ENCODE results near the gene TRIML1. TPM values are rescaled to one million over a fixed set of nuclear protein-coding genes. Genes with fewer than 3 reads are reported as not detected.

Gene TRIML1
- polyA plus RNA-seq, 6 donors from 2014 or later = not detected

DNA sequence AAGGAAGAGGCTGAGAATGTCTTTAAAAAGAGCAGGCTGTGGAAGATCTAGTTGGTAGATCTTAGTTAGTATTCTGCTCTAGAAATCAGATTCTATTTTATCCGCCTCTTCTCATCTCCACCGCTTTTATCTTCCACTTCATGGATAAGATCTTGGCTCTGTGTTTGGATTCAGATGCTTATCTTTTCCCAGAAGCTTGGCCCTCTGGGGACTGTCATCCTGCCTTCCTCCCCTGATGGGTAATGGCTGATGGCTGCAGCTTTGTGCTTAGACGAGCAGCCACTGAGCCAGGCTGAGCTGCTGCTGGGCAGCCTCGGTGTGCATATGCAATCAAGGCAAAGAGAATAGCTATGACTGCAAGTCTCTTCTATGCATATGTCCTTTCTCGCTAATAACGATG, 23.5 kb downstream of the TRIML1 start:
- DNase-seq = no peak
- no peak overlapping the region for H3K4me3 Mint-ChIP-seq
- ATAC-seq (ENCODE audit: low read depth in 2 of 2) = no peak
- no peak overlapping the region for H3K27ac Mint-ChIP-seq
- H3K4me1 Mint-ChIP-seq = no peaks in the 10 kb centered on the region
- H3K9me3 Mint-ChIP-seq = peaks cover 6 to 23% (median 9%) of the 10 kb centered on the region in 7 donors
- no peaks in the 10 kb centered on the region for H3K27me3 Mint-ChIP-seq
- H3K36me3 Mint-ChIP-seq = peaks cover 0 to 7% of the 10 kb centered on the region in 2 donors

DNA sequence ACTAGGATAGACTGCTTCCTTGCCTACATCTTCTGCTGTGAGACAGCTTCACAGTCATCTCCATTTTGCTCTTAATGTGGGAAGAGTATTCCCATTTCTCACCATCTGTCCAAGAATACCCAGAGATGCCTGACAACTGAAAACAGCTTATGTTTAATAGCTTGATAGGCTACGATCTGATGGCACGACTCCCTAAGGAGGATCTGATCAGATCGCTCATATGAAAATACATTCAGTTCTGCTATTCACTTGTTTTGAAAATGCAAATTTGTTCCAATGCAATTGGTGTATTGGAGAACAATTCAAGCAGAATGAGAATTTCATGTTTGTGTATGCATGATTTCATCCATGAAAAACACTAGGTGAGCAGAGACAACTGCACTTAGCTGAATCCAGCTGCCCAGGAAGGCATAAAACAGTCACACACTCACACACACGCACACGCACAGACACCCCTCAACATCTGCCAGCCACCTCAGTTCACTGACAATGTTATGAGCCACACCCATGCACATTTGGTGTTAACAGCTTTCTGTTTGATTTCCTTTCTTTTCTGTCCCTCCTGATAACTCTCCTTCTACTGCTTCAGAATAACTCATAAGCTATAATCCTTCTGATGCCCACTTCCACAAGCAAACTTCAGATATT, 29.6 kb downstream of the TRIML1 start:
- H3K36me3 Mint-ChIP-seq = peaks cover 0 to 5% of the 10 kb centered on the region in 2 donors
- ATAC-seq (ENCODE audit: low read depth in 2 of 2) (no peak), DNase-seq (no peak)
- no peaks in the 10 kb centered on the region for H3K4me1 Mint-ChIP-seq
- no peak overlapping the region for H3K27ac Mint-ChIP-seq
- no peaks in the 10 kb centered on the region for H3K27me3 Mint-ChIP-seq
- H3K4me3 Mint-ChIP-seq = no peak overlapping the region
- H3K9me3 Mint-ChIP-seq = peaks cover 6 to 16% (median 7%) of the 10 kb centered on the region in 7 donors

DNA sequence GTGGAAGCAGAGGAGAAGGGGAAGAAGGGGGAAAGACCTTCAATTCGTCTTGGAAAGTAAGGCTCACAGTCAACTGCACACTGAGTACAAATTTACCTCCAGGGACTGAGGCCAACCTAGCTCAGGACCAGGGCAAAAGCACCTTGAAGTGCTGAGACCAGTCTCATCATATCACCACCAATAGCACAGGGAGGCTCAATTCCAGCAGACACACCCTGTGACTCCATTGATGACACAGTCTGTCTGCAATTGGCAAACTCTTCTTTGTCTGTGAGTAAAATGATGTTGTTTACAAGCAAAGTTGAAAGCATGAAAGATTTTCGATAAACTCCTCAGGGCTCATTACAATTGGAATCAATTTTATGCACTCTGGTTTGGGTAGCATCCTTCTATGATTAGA, 32.3 kb downstream of the TRIML1 start:
- Mint-ChIP-seq H3K27ac (no peak overlapping the region), H3K4me3 (no peak overlapping the region), H3K36me3 (peaks cover 0 to 5% of the 10 kb centered on the region in 2 donors), H3K4me1 (no peaks in the 10 kb centered on the region), H3K27me3 (no peaks in the 10 kb centered on the region), H3K9me3 (peaks cover 6 to 15% (median 8%) of the 10 kb centered on the region in 7 donors)
- ATAC-seq (ENCODE audit: low read depth in 2 of 2) (no peak), DNase-seq (no peak)

DNA sequence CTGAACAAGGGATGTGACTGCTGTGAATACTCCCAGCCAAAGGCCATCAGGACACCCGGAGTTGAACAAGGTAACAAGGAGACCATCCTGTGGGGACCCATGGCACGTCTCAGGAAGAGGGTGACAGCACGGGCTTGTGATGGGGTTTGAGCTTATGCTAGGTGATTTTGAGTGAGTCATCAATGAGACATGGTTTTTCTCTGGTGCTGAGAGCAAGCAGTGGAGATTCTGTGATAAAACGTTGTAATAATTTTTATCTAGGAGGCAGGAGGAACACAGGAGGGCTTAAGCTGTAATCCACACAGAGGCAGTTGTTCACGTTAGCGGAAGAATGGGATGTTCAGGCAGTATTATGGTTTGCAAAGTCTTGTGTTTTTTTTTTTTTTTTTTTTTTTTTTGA, 36.0 kb downstream of the TRIML1 start:
- H3K4me1 Mint-ChIP-seq = no peaks in the 10 kb centered on the region
- no peaks in the 10 kb centered on the region for H3K36me3 Mint-ChIP-seq
- H3K4me3 Mint-ChIP-seq = no peak overlapping the region
- peaks cover 6 to 20% (median 11%) of the 10 kb centered on the region in 7 donors for H3K9me3 Mint-ChIP-seq
- no peak overlapping the region for H3K27ac Mint-ChIP-seq
- DNase-seq (no peak), ATAC-seq (ENCODE audit: low read depth in 2 of 2) (no peak)
- H3K27me3 Mint-ChIP-seq = no peaks in the 10 kb centered on the region

DNA sequence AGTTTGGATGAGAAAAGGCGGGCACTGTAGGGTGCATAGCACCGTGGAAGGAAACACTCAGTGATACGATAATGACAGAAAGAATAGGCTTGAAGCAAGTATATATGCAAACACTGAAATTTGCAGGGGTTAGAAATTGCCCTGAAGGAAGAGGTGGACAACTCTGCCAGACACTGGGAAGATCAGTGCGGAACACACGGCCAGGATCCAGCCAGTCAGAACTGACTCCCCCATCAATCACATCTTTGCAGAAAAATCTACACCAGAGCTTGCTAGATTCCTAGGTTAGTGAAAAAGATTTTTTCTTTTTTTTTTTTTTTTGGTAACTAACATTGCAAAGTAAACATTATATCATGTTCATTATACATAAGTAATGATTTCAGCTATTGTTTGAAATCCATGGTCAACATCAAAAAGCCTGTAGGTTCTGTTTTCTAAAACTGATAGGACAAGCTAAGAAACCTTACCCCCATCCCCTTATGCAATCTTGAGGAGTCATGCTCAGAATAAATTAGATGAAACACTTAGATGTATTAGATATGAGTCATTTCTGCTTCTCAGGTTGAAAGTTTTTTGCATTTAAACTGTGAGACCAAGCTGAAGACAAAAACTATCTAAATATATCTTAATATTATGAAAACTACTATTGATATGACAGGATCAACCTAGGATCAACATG, 38.9 kb downstream of the TRIML1 start:
- no peaks in the 10 kb centered on the region for H3K36me3 Mint-ChIP-seq
- no peak for DNase-seq

DNA sequence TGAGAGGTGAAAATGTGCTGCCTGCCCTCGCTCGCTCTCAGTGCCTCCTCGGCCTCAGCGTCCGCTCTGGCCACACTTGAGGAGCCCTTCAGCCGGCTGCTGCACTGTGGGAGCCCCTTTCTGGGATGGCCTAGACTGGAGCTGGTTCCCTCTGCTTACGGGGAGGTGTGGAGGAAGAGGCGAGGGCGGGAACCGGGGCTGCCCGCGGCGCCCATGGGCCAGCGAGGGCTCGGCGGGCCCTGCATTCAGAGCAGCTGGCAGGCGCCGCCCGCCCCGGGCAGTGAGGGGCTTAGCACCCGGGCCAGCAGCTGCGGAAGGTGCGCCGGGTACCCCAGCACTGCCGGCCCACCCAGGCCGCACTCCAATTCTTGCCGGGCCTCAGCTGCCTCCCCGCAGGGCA, 39.6 kb downstream of the TRIML1 start:
- no peaks in the 10 kb centered on the region for H3K4me1 Mint-ChIP-seq
- no peaks in the 10 kb centered on the region for H3K27me3 Mint-ChIP-seq
- peaks cover 9 to 32% (median 17%) of the 10 kb centered on the region in 7 donors for H3K9me3 Mint-ChIP-seq
- ATAC-seq (ENCODE audit: low read depth in 2 of 2) (no peak), DNase-seq (no peak)
- no peak overlapping the region for H3K4me3 Mint-ChIP-seq
- H3K36me3 Mint-ChIP-seq = no peaks in the 10 kb centered on the region
- H3K27ac Mint-ChIP-seq = no peak overlapping the region

More for the DNA sequence above, 38.9 kb downstream of the TRIML1 start:
- H3K27me3 Mint-ChIP-seq = no peaks in the 10 kb centered on the region
- no peak overlapping the region for H3K4me3 Mint-ChIP-seq
- H3K27ac Mint-ChIP-seq = no peak overlapping the region
- ATAC-seq (ENCODE audit: low read depth in 2 of 2) = no peak
- H3K4me1 Mint-ChIP-seq = no peaks in the 10 kb centered on the region
- peaks cover 6 to 32% (median 17%) of the 10 kb centered on the region in 7 donors for H3K9me3 Mint-ChIP-seq

DNA sequence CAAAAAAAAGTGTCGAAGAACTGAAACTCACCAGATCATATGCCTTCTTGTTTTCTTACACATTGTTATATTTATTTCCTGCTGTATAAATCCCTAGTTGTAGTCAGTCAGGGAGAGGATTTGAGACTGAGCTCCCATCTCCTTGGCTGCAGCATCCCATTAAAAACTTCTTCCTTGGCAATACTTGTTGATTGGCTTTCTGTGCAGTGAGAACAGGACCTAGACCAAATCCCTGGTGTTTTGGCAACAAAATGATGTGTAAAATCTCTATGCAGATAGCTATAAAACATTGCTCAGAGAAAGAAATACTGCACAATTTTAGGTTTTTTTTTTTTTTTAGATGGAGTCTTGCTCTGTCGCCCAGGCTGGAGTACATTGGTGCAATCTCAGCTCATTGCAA, 47.9 kb downstream of the TRIML1 start:
- Mint-ChIP-seq H3K36me3 (no peaks in the 10 kb centered on the region), H3K27ac (no peak overlapping the region), H3K9me3 (peaks cover 7 to 17% (median 10%) of the 10 kb centered on the region in 7 donors), H3K4me3 (no peak overlapping the region), H3K4me1 (no peaks in the 10 kb centered on the region), H3K27me3 (no peaks in the 10 kb centered on the region)
- no peak for DNase-seq
- ATAC-seq (ENCODE audit: low read depth in 2 of 2) = no peak

DNA sequence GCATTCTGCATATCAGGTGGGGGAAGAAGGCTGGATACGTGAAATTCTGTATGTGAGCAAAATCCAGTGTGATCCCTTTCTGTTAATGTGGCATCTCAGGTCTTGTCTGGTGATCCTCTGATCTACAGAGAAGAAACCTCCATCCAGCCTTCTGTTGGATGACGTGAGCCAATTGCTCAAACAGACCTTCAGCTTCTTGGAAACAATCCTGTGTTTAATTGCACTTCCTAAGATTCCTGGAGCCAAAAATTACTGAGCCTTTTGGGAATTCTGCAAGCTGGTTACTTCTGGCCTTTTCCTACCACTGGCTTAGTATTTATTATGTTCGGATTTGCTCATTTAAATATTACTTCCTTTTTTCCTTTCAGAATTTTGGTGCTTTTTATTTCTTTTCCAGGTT, 51.2 kb downstream of the TRIML1 start:
- DNase-seq = no peak
- no peak overlapping the region for H3K4me3 Mint-ChIP-seq
- no peaks in the 10 kb centered on the region for H3K4me1 Mint-ChIP-seq
- no peak for ATAC-seq (ENCODE audit: low read depth in 2 of 2)
- peaks cover 0 to 13% (median 6%) of the 10 kb centered on the region in 7 donors for H3K9me3 Mint-ChIP-seq
- no peaks in the 10 kb centered on the region for H3K27me3 Mint-ChIP-seq
- H3K27ac Mint-ChIP-seq = peak overlapping the region in 1 of 6 donors; percentile 67
- H3K36me3 Mint-ChIP-seq = no peaks in the 10 kb centered on the region

DNA sequence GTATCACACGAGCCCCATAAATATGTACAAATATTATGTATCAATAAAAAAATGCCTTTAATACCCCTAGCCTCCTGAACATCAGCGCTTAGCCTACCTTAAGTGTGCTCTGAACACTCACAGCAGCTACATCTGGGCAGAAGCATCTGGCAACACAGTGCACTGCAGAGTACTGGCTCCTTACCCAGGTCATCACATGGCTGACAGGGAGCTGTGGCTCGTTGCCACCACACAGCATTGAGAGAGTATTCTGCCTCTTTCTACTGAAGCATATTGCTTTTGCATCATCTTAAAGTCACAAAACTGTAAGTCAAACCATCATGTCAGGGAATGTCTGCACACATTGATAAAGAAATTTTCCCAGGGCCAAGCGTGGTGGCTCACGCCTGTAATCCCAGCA, 55.2 kb downstream of the TRIML1 start:
- no peak overlapping the region for H3K4me3 Mint-ChIP-seq
- no peaks in the 10 kb centered on the region for H3K4me1 Mint-ChIP-seq
- no peaks in the 10 kb centered on the region for H3K27me3 Mint-ChIP-seq
- peaks cover 2 to 14% (median 10%) of the 10 kb centered on the region in 7 donors for H3K9me3 Mint-ChIP-seq
- no peak for DNase-seq
- no peak for ATAC-seq (ENCODE audit: low read depth in 2 of 2)
- no peaks in the 10 kb centered on the region for H3K36me3 Mint-ChIP-seq
- no peak overlapping the region for H3K27ac Mint-ChIP-seq

DNA sequence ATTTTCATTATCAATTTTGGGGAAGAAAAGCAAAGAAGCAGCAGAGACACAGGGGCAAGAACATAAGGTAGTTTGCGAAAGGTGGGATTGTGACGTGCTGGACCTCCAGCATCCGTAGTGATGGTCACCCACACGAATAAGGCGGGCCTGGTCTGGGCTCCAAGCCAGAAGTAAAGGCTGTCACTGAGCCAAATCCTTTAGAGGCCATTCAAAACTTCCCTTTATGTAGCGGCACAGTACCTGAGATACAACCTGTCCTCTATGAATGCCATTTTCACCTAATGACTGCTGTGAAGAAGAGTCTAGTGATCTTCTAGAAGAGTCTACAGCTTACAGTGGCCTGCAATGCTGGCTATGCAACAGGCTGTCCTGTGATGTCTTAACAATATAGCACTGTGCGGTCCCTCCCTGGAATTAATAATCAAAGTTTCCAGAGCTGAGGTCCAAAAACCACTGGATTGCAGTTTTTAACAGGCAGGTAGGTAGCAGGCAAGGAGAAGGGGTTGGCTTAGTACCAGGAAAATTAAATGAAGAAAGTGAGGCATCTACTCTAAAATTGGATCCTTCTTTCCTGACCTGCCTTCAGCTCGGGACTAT, 56.2 kb downstream of the TRIML1 start:
- Mint-ChIP-seq H3K4me3 (no peak overlapping the region), H3K9me3 (peaks cover 2 to 14% (median 10%) of the 10 kb centered on the region in 7 donors), H3K36me3 (no peaks in the 10 kb centered on the region), H3K27me3 (no peaks in the 10 kb centered on the region), H3K27ac (no peak overlapping the region), H3K4me1 (no peaks in the 10 kb centered on the region)
- DNase-seq (no peak), ATAC-seq (ENCODE audit: low read depth in 2 of 2) (no peak)

DNA sequence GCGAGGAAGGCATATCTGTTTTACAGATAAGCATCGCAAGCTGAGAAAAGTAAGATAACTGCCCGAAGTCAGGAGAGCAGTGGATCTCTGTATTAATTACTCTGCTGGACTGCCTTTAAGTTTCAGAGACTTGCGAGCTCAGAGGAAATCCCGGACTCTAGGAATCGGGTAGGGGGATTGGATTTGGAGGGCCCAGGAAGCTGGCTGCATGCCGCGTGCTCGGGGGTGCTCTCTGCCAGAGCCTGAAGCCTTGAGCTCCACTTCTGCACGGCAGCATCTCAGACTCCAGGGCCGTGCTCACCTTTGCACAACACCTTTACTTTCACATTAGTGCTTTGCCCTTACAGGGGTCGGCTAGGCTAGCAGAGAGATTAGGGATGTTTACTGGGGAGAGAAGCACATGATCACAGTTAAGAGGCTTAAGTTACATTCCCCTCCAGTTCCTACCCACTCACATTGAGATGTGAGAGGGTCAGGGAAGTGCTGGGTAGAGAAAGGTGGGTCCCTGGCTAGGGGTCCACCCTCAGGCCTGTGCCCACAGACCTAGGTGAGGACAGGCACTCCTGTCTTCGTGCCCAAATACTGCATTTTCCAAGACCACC, 57.0 kb downstream of the TRIML1 start:
- no peaks in the 10 kb centered on the region for H3K27me3 Mint-ChIP-seq
- H3K4me3 Mint-ChIP-seq = no peak overlapping the region
- no peak overlapping the region for H3K27ac Mint-ChIP-seq
- H3K9me3 Mint-ChIP-seq = peaks cover 3 to 17% (median 10%) of the 10 kb centered on the region in 7 donors
- ATAC-seq (ENCODE audit: low read depth in 2 of 2) (no peak), DNase-seq (no peak)
- H3K4me1 Mint-ChIP-seq = no peaks in the 10 kb centered on the region
- H3K36me3 Mint-ChIP-seq = no peaks in the 10 kb centered on the region
